Stimulated activated CD4-positive, alpha-beta T cell treated with anti-CD3 and anti-CD28 coated beads, Interleukin-1b, Interleukin-23, amount 100 ng/mL, for 1 hour (primary cell): ENCODE results near the gene CFAP410.
"Not testable (repeated sequence)": the region's sequence is repeated elsewhere in the genome, so short reads cannot be mapped to it uniquely, and the experiment has no call there.

Experiments
- DNase-seq, 2 donors: peaks; one replicate each; pipeline ENCODE4 v3.0.0-alpha.2; 2020; ENCODE audit warnings: low read depth in 2 of 2

The CFAP410 gene

DNA sequence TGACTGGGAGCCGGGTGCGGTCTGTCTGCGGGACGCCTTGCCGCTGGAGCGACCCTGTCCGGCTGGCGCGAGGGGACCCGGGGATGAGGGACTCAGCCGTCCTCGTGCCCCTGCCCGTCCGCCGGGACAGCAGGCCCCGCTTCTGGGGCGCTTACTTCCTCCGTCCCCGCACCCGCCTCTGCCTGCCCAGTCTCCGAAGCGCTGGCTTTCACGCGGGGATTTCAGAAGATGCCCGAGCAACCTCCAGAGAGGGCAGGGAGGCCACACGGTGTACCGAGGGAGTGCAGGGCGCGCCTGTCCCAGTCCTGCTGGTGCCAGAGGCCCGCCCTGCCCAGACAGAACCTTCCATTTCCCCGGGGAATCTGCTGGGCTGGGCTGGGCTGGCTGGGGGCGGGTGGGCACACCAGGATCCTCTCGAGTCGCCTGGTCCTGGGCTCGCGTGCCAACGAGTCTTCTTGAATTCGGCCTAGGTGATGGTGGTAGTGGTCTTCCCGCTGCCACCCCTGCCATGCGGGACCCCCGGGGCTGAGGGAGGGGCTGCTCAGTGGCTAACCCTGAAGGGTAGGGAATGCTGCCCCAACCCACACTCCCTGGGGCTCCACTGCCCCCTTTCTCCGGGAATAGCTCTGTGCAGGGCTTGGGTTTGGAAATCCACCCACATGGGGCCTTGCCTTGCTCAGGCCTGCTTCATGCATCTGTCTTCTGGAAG, 11.7 kb upstream of the CFAP410 start:
- no peak for DNase-seq

DNA sequence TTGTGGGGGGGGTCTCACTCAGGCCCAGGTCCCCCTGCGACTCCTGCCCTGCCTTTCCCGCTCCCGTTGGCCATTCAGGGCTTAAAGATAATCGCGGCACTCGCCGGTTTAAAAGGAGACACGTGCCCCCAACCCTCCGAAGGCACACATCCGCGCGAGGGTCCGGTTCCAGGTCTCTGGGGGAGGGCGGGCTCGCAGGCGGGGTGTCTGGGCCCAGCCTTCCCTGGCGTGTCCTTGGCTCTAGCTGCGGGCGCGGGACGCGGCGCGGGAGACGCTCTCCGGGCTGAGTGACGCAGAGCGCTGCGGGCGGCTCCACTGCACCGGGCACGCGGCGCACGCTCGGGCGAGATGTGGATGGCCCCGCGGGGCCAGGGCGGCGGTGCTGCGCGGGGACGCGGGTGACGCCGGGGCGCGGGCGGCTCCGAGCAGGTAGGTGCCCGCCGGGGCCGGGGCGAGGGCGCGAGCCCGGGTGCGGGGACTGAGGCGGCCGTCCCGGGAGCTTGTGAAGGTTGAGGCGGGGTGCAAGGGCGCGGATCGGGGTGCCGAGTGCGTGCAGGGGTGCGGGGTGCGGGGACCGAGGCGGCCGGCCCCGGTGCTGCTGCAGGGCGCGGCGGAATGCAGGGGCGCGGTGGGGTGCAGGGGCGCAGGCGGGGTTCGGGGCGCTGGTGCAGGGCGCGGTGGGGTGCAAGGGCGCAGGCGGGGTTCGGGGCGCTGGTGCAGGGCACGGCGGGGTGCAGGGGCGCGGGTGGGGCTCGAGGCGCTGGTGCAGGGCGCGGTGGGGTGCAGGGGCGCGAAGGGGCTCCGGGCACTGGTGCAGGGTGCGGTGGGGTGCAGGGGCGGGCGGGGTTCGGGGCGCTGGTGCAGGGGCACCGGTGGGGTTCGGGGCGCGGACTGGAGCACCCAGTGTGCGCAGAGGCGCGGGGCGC, 10.9 kb upstream of the CFAP410 start:
- no peak for DNase-seq

DNA sequence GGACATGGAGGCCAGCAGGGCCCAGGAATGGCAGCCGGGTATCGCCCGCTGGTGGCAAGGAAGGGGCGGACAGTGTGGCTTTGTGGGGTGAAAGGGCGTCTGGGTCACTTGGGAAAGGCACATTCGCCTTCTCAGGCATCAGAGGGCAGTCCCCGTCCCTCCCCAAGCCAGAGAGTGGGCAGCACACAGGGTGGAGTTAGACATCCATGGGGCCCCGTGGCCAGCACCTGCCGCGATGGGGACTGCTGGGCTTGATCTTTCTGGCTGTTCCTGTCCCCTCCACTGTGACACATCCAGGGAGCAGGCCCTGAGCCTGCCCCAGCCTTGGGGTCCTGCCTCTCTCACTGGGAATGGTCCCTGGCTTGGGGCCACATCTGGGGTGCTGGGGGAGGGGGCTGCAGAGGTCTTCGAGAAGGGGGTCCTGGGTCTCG, 10.2 kb upstream of the CFAP410 start:
- DNase-seq, result no peak

DNA sequence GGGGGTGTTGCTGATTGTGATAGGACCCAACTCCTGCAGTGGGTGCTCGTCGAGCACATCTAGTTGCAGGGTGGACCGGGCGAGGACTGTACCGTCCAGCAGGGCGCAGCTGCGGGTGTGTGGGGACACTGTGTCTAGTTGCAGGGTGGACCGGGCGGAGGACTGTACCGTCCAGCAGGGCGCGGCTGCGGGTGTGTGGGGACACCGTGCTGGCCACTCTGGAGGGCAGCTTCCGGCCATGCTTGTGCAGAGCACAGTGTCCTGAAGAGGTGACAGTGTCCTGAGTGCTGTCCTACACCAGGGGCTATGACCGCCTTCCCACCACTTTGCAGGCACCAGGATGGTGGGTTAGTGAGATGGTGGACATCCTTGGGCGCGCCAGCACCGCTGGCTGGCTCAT, 9.7 kb upstream of the CFAP410 start:
- DNase-seq, result no peak

- no peak for DNase-seq
These were observed 8.8 kb upstream of the CFAP410 start for GRCh38 chr21:44347911-44348451.

DNA sequence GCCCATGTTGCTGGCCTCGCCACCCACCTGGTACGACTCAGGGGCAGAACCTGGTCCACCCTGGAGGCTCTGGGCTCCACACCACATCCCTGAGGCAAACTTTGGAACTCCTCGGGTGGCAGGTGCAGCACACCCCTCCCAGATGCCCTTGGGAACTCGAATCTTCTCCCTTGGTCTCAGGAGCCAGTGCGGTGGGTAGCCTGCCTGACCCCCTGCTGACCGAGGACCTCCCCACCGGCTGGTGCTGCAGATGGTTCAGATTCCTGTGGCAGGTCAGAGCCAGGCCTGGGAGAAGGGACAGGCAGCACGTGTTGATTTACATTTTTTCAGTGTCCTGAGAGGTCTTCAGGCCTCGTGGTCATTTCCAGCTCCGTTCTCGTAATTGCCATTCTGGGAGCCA, 6.3 kb upstream of the CFAP410 start:
- DNase-seq, result no peak

DNA sequence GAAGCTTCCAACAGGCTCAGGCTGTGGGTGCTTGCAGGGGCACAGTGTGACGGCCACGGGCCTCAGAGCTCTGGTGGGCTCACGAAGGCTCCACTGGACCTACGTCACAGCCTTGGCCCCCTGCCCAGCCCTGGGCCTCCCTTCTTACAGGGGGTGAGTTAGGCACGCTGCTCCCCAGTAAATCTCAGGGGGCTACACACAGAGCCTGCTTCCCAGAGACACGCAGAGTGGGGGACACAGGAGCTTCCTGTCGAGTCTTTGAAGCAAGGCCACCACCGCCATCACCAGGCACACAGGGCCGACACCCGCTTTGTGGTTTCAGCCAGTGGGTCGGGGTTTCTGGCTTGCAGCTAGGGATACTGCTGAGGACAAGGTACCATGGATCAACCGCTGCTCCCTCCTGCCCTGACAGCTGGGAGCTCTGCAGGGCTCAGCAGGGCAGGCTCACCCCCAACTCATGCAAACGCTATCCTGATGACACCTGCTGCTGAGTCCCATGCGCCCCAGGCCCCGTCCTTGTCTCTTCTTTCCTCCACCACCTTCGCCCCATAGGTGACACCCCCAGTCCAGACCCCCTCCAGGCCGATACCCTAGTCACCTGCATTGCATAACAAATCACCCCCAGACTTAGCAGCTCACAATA, 5.5 kb upstream of the CFAP410 start:
- DNase-seq, result no peak

GRCh38 chr21:44342981-44343380, 3.8 kb upstream of the CFAP410 start:
- DNase-seq, result not testable (repeated sequence)

GRCh38 chr21:44341726-44342458, 2.7 kb upstream of the CFAP410 start:
- DNase-seq, result not testable (repeated sequence)

DNA sequence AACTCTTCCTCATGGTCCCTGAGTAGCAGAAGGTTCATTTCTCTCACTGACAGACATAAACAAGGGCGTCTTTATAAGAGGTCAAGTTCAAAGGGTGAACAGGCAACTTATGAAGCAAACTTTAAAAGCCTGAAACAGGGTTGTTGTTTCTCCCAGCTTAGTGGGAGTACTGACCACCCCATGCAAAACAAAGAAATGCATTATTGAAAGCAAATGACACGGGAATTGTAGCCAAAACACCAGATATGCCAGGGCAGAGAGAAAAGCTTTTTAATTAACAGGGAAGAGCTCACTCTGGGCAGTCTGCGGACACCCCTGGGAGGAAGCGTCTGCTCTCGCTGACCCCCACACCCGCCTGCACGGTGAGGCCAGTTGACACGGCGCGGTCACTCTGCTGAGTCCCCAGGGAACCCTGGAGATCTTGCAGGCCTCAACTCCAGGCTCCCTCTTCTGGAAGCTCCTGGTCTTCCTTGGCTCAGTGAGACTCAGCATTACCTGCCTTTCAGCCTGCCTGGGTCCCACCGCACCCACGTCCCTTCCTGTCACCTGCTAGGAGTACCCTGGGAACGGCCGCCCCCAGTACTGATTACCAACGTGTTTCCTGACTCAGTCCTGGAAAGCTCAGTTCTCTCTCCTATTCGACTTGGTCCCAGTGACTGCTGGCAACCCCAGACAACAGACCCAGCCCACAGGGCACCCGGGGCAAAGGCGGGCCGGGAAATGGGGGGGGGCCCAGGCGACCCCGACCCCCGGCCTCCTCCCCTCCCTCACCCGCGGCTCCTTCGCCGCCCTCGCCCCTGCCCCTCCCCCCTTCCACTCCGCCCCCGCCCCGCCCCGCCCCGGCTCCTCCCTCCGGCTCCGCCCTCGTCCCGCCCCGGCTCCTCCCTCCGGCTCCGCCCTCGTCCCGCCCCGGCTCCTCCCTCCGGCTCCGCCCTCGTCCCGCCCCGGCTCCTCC, 972 bp downstream of the CFAP410 start:
- DNase-seq, result no peak

DNA sequence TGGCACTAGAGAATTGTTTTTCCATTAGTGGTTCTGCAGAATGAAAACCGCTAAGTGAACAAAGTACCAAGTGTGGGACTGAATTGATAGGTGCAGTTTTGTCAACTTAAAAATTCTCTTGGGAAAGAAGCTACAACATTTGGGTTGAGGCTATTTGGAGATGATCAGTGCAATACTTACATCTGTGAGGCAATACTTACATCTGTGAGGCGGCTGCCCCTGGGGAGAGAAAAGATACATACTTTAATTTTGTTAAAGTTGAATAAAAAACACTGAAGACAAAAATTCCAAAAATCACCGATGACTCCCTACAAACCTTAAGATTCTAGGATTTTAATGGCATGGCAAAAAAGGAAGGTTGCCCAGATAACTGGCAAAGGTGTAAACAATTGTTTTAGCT, 1.7 kb downstream of the CFAP410 start:
- DNase-seq, result no peak

DNA sequence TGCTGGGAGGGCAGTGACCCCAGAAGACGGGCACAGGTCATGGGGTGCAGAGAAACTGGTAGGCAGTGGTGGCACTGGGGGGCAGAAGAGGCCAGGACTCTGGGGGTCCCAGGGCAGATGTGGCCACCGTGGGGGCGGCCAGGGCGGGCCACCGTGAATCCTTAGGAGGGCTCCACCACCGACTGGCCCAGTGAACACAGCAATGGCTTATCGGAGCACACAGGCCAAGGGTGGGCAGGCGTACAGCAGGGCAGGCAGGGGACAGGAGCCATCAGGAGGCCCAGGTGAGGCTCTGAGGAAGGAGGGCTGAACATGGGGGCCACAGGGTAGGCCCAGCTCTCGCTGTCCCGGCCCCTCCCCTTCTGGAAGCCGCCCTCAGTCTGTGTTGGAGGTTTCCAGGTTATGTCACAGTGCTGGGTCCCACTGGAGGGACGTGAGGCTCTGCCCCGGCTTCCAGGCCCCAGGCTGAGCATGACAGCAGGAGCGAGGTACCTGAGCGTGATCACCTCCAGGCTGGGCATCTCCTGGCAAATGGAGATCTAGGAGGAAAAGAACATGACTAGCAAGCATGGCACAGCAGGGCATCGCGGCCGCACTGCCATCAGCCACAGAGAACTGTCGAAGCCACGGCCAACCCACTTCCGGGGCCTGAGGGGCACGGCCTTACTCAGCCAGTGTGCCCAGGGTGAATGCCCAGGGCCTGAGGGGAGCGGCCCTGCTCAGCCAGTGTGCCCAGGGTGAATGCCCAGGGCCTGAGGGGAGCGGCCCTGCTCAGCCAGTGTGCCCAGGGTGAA, 3.7 kb downstream of the CFAP410 start:
- DNase-seq, result no peak

- DNase-seq, result no peak
These were observed 4.7 kb downstream of the CFAP410 start for GRCh38 chr21:44334329-44335030.

- no peak for DNase-seq
These were observed 5.5 kb downstream of the CFAP410 start for GRCh38 chr21:44333509-44334328.

DNA sequence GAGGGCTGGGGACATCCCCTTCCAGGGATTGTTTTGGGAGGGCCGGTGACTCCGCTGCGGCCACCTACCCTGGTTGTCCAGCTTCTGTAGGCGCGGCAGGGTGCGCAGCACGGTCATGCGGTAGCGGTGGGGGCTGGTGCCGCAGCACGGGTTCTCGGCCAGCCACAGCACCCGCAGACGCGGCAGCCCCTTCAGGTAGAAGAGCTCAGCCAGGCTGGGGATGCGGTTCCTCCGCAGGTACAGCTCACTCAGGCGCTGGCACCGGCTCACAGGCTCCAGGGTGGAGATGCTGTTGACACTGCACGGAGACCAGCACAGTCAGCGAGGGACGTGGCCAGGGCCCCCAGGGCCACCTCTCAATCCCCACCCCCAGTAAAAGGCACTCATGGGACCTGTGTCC, 6.2 kb downstream of the CFAP410 start:
- no peak for DNase-seq

DNA sequence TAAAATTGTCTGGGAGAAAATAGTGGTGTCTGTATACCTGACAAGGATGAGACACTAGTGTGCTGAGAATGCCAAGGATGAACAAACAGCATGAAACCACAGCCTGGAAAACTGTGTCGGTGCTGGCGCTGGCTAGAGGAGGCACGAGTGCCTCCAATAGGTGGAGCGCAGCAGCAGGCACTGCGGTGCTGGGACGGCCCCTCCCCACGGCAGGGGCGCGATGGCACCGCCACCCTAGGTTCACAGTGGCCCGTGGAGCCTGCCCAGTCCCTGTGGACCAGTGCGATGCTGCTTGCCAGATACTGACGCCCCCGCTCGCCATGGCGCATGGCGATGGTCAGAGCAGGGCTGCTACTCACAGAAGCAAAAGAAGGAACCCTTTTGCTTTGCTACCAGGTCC, 6.8 kb downstream of the CFAP410 start:
- no peak for DNase-seq

DNA sequence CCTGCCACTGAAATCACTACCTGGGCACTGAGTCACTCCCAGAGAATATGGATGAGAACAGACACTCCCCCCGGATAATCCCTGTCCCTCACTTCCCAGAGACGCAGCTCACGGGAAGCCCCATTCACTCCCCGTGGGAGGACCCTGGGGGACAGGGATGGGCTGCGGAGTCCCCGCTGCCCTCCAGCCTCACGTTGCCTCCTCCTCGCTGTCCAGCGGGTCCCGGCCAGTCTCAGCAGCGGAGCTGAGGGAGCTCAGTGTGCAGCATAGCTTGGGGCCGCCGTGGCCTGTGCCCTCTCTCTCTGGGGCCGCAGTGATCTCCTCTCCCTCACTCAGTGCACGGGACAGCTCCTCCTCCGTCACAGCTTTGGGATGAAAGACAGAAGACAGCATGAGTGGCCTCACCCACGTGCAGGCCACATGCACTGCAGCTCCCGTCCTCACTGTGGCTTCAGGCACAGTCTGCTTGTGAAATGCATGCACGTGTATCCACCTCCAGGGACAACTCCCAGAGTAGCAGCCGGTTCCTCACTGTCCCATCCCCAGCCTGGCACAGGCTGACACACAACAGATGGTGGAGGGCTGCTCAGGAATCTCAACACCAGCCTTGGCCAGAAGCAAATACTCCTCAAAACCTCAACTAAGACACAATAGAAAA, 7.4 kb downstream of the CFAP410 start:
- no peak for DNase-seq

DNA sequence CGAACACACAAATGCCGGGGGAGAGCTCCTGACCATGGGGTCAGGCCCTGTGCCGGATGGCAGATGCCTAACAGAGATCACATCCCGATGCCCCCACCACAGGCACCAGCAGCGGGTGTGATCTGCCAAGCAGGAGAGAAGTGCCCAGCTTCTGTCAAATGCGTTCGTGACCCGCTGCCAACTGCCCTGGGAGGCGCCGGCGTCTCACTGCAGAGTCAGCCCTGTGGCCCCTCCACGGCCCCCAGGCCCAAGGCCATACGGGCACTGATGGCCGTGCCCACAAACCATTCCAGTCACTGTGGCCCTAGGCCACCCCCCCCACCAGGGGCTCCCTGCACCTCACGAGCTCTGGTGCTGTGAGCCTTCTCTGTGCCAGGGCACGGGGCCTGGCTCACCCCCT, 8.0 kb downstream of the CFAP410 start:
- DNase-seq, result no peak
